HCT116 (cell line): ENCODE measurements around the gene KCNJ10. TPM values are rescaled to one million over a fixed set of nuclear protein-coding genes. Genes with fewer than 3 reads are reported as not detected.

Source experiments
- ATAC-seq: fragments of 200-7000 bp; cut with Tn5 transposase; 2 replicates; pipeline ENCODE4 v1.9.1; 2020; ENCODE audit warnings: mild to moderate bottlenecking, moderate library complexity
- BruUV-seq: library from RNA; stranded (reverse); fragments of 400-500 nt; replicated peaks from 2 replicates; lab custom pipeline; 2021; lab: Mats Ljungman, UMichigan
- CTCF ChIA-PET: fragments of 300-600 bp; sonication (Branson Sonifier 250); formaldehyde crosslinking; loops from one replicate; lab custom pipeline; 2021; ENCODE audit warnings: antibody characterized with exemption; lab: Charles Lee
- POLR2A ChIA-PET: fragments of 300-600, 350-600 bp; sonication (Branson Sonifier 250); formaldehyde crosslinking; loops from one replicate; lab custom pipeline; 2021; ENCODE audit warnings: antibody characterized with exemption; lab: Charles Lee
- RAD21 ChIA-PET, 2 experiments: fragments of 300-600 bp; sonication (Branson Sonifier 250); formaldehyde crosslinking; loops; one replicate each; lab custom pipeline; 2023; ENCODE audit warnings: low total read pairs in 2 of 2; ENCODE audit not compliant: uncharacterized antibody in 2 of 2, unreplicated experiment in 2 of 2, low non-redundant PET in 1 of 2; lab: Charles Lee
- DNase-seq: peaks from one replicate; pipeline ENCODE4 v3.0.0-alpha.2; 2010; ENCODE audit warnings: low read depth, low spot score
- H2AFZ ChIP-seq: fragments of 200-600 bp; shearing (Covaris generic), sonication (generic); 2 replicates; pipeline ENCODE4 v1.6.1; 2017; ENCODE audit warnings: low read depth, mixed run types, mixed read lengths, antibody characterized with exemption, low read length; ENCODE audit not compliant: poor library complexity, severe bottlenecking
- H3K27ac ChIP-seq: 2 replicates; pipeline ENCODE4 v1.5.1; 2012; ENCODE audit warnings: low read depth, low read length
- H3K27me3 ChIP-seq: fragments of 200-600 bp; sonication (generic); 2 replicates; pipeline ENCODE4 v1.6.1; 2016; ENCODE audit warnings: mixed run types, low read length, mixed read lengths; ENCODE audit not compliant: insufficient read depth
- H3K36me3 ChIP-seq, 2 experiments: fragments of 200-500 bp in 1 of 2; fragments of 200-600 bp in 1 of 2; sonication (Bioruptor generic) in 1 of 2; sonication (generic) in 1 of 2; 2 replicates each; pipeline versions ENCODE4 v1.5.1 to v1.6.1; 2014 to 2016; ENCODE audit warnings: low read length in 2 of 2, inconsistent platforms in 1 of 2, mixed read lengths in 1 of 2, mixed run types in 1 of 2; ENCODE audit not compliant: insufficient read depth in 2 of 2, control insufficient read depth in 1 of 2
- H3K4me1 ChIP-seq, 2 experiments: fragments of 200-600 bp in 1 of 2; sonication (generic) in 1 of 2; 2 replicates each; pipeline versions ENCODE4 v1.5.1 to v1.6.1; 2012 to 2017; ENCODE audit warnings: low read length in 2 of 2, inconsistent platforms in 1 of 2, mild to moderate bottlenecking in 1 of 2, mixed read lengths in 1 of 2, mixed run types in 1 of 2, moderate library complexity in 1 of 2; ENCODE audit not compliant: insufficient read depth in 2 of 2, control insufficient read depth in 1 of 2
- H3K4me2 ChIP-seq: fragments of 200-600 bp; sonication (generic); 2 replicates; pipeline ENCODE4 v1.6.1; 2017; ENCODE audit warnings: mixed run types, low read length, mixed read lengths
- H3K4me3 ChIP-seq, 2 experiments: fragments of 200-600 bp in 1 of 2; sonication (generic) in 1 of 2; replicated peaks in 1 of 2; 2 replicates each; pipeline ENCODE4 v1.5.1; 2011 to 2016; ENCODE audit warnings: low read length in 2 of 2, control low read depth in 1 of 2, low read depth in 1 of 2, mild to moderate bottlenecking in 1 of 2, mixed read lengths in 1 of 2, mixed run types in 1 of 2
- H3K79me2 ChIP-seq: fragments of 200-600 bp; sonication (generic); 2 replicates; pipeline ENCODE4 v1.6.1; 2017; ENCODE audit warnings: mild to moderate bottlenecking, mixed run types, low read length, moderate library complexity, mixed read lengths; ENCODE audit not compliant: insufficient read depth
- H3K9ac ChIP-seq: fragments of 200-600 bp; sonication (generic); 2 replicates; pipeline ENCODE4 v1.6.1; 2016; ENCODE audit warnings: low read length, mixed read lengths
- H3K9me2 ChIP-seq: fragments of 200-600 bp; sonication (generic), shearing (Covaris generic); 2 replicates; pipeline ENCODE4 v1.6.1; 2017; ENCODE audit warnings: mixed run types, mild to moderate bottlenecking, moderate library complexity; ENCODE audit not compliant: insufficient read depth
- H3K9me3 ChIP-seq, 2 experiments: fragments of 200-500 bp in 1 of 2; fragments of 200-600 bp in 1 of 2; sonication (Bioruptor generic) in 1 of 2; sonication (generic) in 1 of 2; 2 replicates each; pipeline ENCODE4 v1.6.1; 2014 to 2017; ENCODE audit warnings: low read length in 2 of 2, mixed read lengths in 2 of 2, inconsistent platforms in 1 of 2, low read depth in 1 of 2, mild to moderate bottlenecking in 1 of 2, mixed run types in 1 of 2, moderate library complexity in 1 of 2; ENCODE audit not compliant: control insufficient read depth in 1 of 2, insufficient read depth in 1 of 2
- H4K20me1 ChIP-seq: fragments of 200-600 bp; sonication (generic), shearing (Covaris generic); 2 replicates; pipeline ENCODE4 v1.6.1; 2017; ENCODE audit warnings: mixed run types, mild to moderate bottlenecking, moderate library complexity; ENCODE audit not compliant: insufficient read depth
- EGR1 ChIP-seq: IDR thresholded peaks from 2 replicates; pipeline ENCODE4 v1.6.1; 2012; ENCODE audit warnings: low read depth
- ELF1 ChIP-seq: IDR thresholded peaks from 2 replicates; pipeline ENCODE4 v1.6.1; 2012; ENCODE audit warnings: low read depth, borderline replicate concordance
- EZH2 ChIP-seq: fragments of 200-600 bp; sonication (generic); IDR thresholded peaks from 2 replicates; pipeline ENCODE4 v1.6.1; 2017; ENCODE audit warnings: antibody characterized with exemption, mixed run types
- EZH2phosphoT487 ChIP-seq: fragments of 200-600 bp; IDR thresholded peaks from 2 replicates; pipeline ENCODE4 v1.6.1; 2018; ENCODE audit warnings: antibody characterized with exemption, borderline replicate concordance
- FOSL1 ChIP-seq: IDR thresholded peaks from 2 replicates; pipeline ENCODE4 v1.6.1; 2012; ENCODE audit warnings: low read depth
- JUND ChIP-seq: IDR thresholded peaks from 2 replicates; pipeline ENCODE4 v1.6.1; 2012
- POLR2A ChIP-seq: IDR thresholded peaks from 2 replicates; pipeline ENCODE4 v1.7.0; 2011; ENCODE audit warnings: borderline replicate concordance; ENCODE audit not compliant: insufficient read depth, insufficient read length; ENCODE audit errors: extremely low read depth
- POLR2AphosphoS5 ChIP-seq: IDR thresholded peaks from 2 replicates; pipeline ENCODE4 v1.6.1; 2011; ENCODE audit warnings: mild to moderate bottlenecking, low read depth, low read length, moderate library complexity
- RAD21 ChIP-seq: IDR thresholded peaks from 2 replicates; pipeline ENCODE4 v1.6.1; 2012; ENCODE audit warnings: low read depth, mild to moderate bottlenecking
- REST ChIP-seq: IDR thresholded peaks from 2 replicates; pipeline ENCODE4 v1.6.1; 2012; ENCODE audit warnings: low read depth
- SIN3A ChIP-seq: IDR thresholded peaks from 2 replicates; pipeline ENCODE4 v1.6.1; 2012; ENCODE audit warnings: low read depth
- SP1 ChIP-seq: IDR thresholded peaks from 2 replicates; pipeline ENCODE4 v1.6.1; 2012; ENCODE audit warnings: low read depth
- ZBTB33 ChIP-seq: IDR thresholded peaks from 2 replicates; pipeline ENCODE4 v1.6.1; 2011; ENCODE audit warnings: mild to moderate bottlenecking, low read length, moderate library complexity; ENCODE audit not compliant: insufficient replicate concordance; ENCODE audit errors: extremely low read depth
- ZFX ChIP-seq: fragments of 450-650 bp; IDR thresholded peaks from 2 replicates; pipeline ENCODE4 v1.6.1; 2017
- intact Hi-C: fragments of 100-400 bp; cut with micrococcal nuclease; formaldehyde crosslinking; loops from 2 replicates; pipeline ENCODE4 v1.10.0; 2022
- total RNA-seq: library from RNA; stranded (reverse); gene quantifications from one replicate; pipeline ENCODE4 v1.2.1, GENCODE V29; 2021; ENCODE audit not compliant: unreplicated experiment
- TF ChIP-seq, protein P1 (sequence below), 3 experiments: fragments of 200-600 bp in 1 of 3; sonication (generic) in 1 of 3; IDR thresholded peaks in 2 of 3; conservative IDR thresholded peaks in 1 of 3; 2 replicates each; pipeline ENCODE4 v1.5.1; 2012 to 2017; ENCODE audit warnings: low read depth in 2 of 3, low read length in 2 of 3, antibody characterized with exemption in 1 of 3, borderline replicate concordance in 1 of 3, control low read depth in 1 of 3, mild to moderate bottlenecking in 1 of 3, mixed read lengths in 1 of 3, mixed run types in 1 of 3, moderate library complexity in 1 of 3; ENCODE audit not compliant: insufficient read depth in 1 of 3

KCNJ10 gene
- total RNA-seq, 1 experiment from 2014 or later = 0.57 TPM

- ChIA-PET RAD21 (no interaction called here), POLR2A (no interaction called here), CTCF (interaction anchor here (1.4 kb wide), 1 partner anchor 15 kb away, joined by 12 read pairs; no protein-coding TSS in a partner anchor)
- H4K20me1 ChIP-seq = no peaks in the 10 kb centered on the region
- H3K27me3 ChIP-seq = no peaks in the 10 kb centered on the region
- BruUV-seq = no TSS peak
- no peaks in the 10 kb centered on the region for H3K9me2 ChIP-seq
- H3K27ac ChIP-seq = no peak overlapping the region
- H3K9me3 ChIP-seq = no peaks in the 10 kb centered on the region
- H2AFZ ChIP-seq = no peak overlapping the region
- intact Hi-C loops = no loop called here
- no peaks in the 10 kb centered on the region for H3K36me3 ChIP-seq
- H3K4me1 ChIP-seq = peaks cover 0 to 6% of the 10 kb centered on the region in 2 experiments; a peak in 1 of 4 replicates
- TF ChIP-seq SP1 (no peak), EZH2phosphoT487 (no peak), POLR2A (no peak), SIN3A (no peak), EZH2 (no peak), RAD21 (no peak), EGR1 (no peak), ZBTB33 (no peak), ZFX (no peak), JUND (no peak), ELF1 (no peak), FOSL1 (no peak), POLR2AphosphoS5 (no peak), REST (no peak)
- TF ChIP-seq, protein P1, sequence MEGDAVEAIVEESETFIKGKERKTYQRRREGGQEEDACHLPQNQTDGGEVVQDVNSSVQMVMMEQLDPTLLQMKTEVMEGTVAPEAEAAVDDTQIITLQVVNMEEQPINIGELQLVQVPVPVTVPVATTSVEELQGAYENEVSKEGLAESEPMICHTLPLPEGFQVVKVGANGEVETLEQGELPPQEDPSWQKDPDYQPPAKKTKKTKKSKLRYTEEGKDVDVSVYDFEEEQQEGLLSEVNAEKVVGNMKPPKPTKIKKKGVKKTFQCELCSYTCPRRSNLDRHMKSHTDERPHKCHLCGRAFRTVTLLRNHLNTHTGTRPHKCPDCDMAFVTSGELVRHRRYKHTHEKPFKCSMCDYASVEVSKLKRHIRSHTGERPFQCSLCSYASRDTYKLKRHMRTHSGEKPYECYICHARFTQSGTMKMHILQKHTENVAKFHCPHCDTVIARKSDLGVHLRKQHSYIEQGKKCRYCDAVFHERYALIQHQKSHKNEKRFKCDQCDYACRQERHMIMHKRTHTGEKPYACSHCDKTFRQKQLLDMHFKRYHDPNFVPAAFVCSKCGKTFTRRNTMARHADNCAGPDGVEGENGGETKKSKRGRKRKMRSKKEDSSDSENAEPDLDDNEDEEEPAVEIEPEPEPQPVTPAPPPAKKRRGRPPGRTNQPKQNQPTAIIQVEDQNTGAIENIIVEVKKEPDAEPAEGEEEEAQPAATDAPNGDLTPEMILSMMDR (IDR thresholded peaks at IDR 0.05 in 2 of 3, conservative IDR thresholded peaks at IDR 0.05 in 1 of 3; ENCODE audit: borderline replicate concordance in 1 of 3, insufficient read depth in 1 of 3, low read depth in 2 of 3, low read length in 2 of 3) = no peak
- TF ChIP-seq, all 23 proteins: peak for 0
- no peak overlapping the region for H3K9ac ChIP-seq
- H3K4me3 ChIP-seq = no peak overlapping the region
- H3K79me2 ChIP-seq = no peaks in the 10 kb centered on the region
- ATAC-seq = no peak
- no peak overlapping the region for H3K4me2 ChIP-seq
- DNase-seq = no peak
Measured at GRCh38 chr1:160022330-160023310, 47.3 kb downstream of the KCNJ10 start.
